Tibial nerve (tissue), 4 donors: ENCODE data around the gene JAKMIP1. TPM values are rescaled to one million over a fixed set of nuclear protein-coding genes. Genes with fewer than 3 reads are reported as not detected.

ENCODE experiments used
- DNase-seq, 2 donors: peaks; one replicate each; pipeline ENCODE4 v3.0.0-alpha.2; 2019; ENCODE audit warnings: low spot score in 2 of 2
- H3K27ac ChIP-seq, 4 donors: fragments of 200-600 bp; sonication (generic) in 3 of 4; one replicate each; pipeline ENCODE4 v1.5.1; 2017 to 2019; ENCODE audit warnings: mild to moderate bottlenecking in 1 of 4
- H3K27me3 ChIP-seq, 2 donors: fragments of 200-600 bp; sonication (generic) in 1 of 2; one replicate each; pipeline versions ENCODE4 v1.5.1 to v1.6.0; 2017 to 2019
- H3K36me3 ChIP-seq, 3 donors: fragments of 200-600 bp; sonication (generic); one replicate each; pipeline ENCODE4 v1.5.1; 2018 to 2019
- H3K4me1 ChIP-seq, 4 donors: fragments of 200-600 bp; sonication (generic) in 3 of 4; one replicate each; pipeline ENCODE4 v1.5.1; 2017 to 2019
- H3K4me3 ChIP-seq, 4 donors: fragments of 200-600 bp; sonication (generic) in 3 of 4; one replicate each; pipeline ENCODE4 v1.5.1; 2017 to 2019; ENCODE audit warnings: mild to moderate bottlenecking in 1 of 4, moderate library complexity in 1 of 4
- H3K9me3 ChIP-seq, 4 donors: fragments of 200-600 bp; sonication (generic) in 3 of 4; one replicate each; pipeline ENCODE4 v1.5.1; 2017 to 2019
- EP300 ChIP-seq, 2 donors: sonication (generic); formaldehyde crosslinking; IDR thresholded peaks; one replicate each; pipeline ENCODE4 v1.6.1; 2017; ENCODE audit warnings: antibody characterized with exemption in 2 of 2, mild to moderate bottlenecking in 1 of 2
- POLR2A ChIP-seq, 2 donors: fragments of 450-650 bp; IDR thresholded peaks; one replicate each; pipeline ENCODE4 v1.6.1; 2017; ENCODE audit warnings: antibody characterized with exemption in 2 of 2, mild to moderate bottlenecking in 2 of 2, moderate library complexity in 2 of 2
- WGBS, 2 donors: methylation state at CpG; one replicate each; pipeline ENCODE4 v1.1.5; 2018; 5-methylcytosine and 5-hydroxymethylcytosine counted together
- total RNA-seq, 4 donors: library from RNA; depleted of rRNA; stranded (reverse); fragments of >200 nt; gene quantifications; one replicate each; pipeline ENCODE4 v1.1.0, GENCODE V29; 2016
- TF ChIP-seq, protein P1 (sequence below), 5 experiments: fragments of 200-600 bp in 3 of 5; fragments of 450-650 bp in 2 of 5; sonication (generic) in 3 of 5; IDR thresholded peaks; one replicate each; pipeline ENCODE4 v1.5.1; 2016 to 2019; ENCODE audit warnings: antibody characterized with exemption in 5 of 5, mild to moderate bottlenecking in 3 of 5, moderate library complexity in 2 of 5

The JAKMIP1 gene
- total RNA-seq, 4 donors from 2014 or later, result 0.30 to 2.5 (median 1.2) TPM

DNA sequence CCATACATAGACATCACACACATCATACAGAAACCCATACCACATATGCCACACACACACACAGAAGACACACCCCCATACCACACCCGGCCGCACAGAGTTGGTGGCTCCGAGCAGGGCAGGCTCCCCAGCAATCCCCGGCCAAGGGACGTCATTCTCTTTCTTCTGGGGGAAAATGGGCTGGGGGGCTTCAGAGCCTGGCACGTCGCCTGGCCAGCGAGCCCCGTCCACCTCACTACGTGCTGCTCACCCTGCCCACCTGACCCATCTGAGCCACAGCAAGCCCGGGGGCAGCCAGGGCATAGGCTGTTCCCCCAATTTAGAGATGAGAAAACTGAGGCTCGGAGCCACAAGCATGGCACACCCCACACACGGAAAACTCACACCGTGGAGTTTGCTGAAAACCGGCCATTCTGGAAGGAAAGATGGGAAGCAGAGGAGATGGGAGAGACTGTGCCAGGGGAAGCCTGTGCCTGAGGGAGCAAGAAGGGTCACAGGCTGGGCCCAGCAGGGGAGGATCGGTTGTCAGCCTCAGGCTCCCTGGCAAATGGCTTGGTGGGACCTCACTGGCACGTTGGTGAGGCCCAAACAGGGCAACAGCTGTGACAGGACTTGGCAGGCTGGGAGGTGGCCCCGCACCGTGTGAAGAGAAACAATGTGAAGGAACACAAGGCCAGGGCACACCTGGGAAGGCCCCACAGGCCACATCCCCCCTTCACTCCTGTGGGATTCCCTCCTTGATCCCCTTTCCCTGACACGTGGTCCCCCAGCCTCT lies 73.2 kb downstream of the JAKMIP1 start:
- TF ChIP-seq POLR2A (IDR thresholded peaks at IDR 0.05) (no peak), EP300 (IDR thresholded peaks at IDR 0.05) (no peak)
- TF ChIP-seq, protein P1, sequence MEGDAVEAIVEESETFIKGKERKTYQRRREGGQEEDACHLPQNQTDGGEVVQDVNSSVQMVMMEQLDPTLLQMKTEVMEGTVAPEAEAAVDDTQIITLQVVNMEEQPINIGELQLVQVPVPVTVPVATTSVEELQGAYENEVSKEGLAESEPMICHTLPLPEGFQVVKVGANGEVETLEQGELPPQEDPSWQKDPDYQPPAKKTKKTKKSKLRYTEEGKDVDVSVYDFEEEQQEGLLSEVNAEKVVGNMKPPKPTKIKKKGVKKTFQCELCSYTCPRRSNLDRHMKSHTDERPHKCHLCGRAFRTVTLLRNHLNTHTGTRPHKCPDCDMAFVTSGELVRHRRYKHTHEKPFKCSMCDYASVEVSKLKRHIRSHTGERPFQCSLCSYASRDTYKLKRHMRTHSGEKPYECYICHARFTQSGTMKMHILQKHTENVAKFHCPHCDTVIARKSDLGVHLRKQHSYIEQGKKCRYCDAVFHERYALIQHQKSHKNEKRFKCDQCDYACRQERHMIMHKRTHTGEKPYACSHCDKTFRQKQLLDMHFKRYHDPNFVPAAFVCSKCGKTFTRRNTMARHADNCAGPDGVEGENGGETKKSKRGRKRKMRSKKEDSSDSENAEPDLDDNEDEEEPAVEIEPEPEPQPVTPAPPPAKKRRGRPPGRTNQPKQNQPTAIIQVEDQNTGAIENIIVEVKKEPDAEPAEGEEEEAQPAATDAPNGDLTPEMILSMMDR (IDR thresholded peaks at IDR 0.05), result no peak

DNA sequence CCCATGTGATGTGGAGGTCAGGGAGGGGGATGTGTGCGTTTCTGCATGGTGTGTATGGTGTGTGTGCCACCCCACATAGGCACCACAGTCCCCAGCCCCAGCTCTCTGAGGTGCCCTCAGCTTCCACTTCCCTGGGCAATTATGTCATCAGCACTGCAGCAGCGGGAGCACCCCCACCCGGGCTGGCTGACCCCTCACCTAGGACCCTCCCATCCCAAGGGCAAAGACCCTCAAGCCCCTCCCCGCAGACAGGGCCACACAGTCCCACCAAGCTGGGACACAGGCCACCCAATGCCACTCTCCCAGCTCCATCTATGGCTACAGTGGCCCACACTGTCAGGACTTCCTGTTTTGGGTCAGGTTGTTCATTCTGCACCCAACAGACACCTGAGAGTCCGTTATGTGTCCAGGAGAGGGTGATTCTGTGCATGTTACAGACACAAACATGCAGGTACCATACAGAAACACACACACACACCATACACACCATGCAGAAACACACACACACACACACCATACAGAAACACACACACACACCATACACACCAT lies 75.2 kb downstream of the JAKMIP1 start:
- no peak for DNase-seq
- 52 to 70% methylated on average over 5 of the region's 5 CpGs for WGBS, 2 donors
- no peaks in the 10 kb centered on the region for H3K4me1 ChIP-seq
- TF ChIP-seq EP300 (IDR thresholded peaks at IDR 0.05) (no peak), POLR2A (IDR thresholded peaks at IDR 0.05) (no peak)
- TF ChIP-seq, protein P1 (IDR thresholded peaks at IDR 0.05), result no peak
- H3K9me3 ChIP-seq, result no peaks in the 10 kb centered on the region
- H3K36me3 ChIP-seq, result no peaks in the 10 kb centered on the region
- H3K4me3 ChIP-seq, result no peak overlapping the region
- no peaks in the 10 kb centered on the region for H3K27me3 ChIP-seq
- no peak overlapping the region for H3K27ac ChIP-seq

More for the DNA sequence above, 73.2 kb downstream of the JAKMIP1 start:
- Histone ChIP-seq H3K27ac (no peak overlapping the region), H3K27me3 (no peaks in the 10 kb centered on the region), H3K36me3 (no peaks in the 10 kb centered on the region), H3K4me1 (no peaks in the 10 kb centered on the region), H3K9me3 (no peaks in the 10 kb centered on the region), H3K4me3 (no peak overlapping the region)
- WGBS, 2 donors, result 75 to 81% methylated on average over 17 to 20 of the region's 20 CpGs
- no peak for DNase-seq

DNA sequence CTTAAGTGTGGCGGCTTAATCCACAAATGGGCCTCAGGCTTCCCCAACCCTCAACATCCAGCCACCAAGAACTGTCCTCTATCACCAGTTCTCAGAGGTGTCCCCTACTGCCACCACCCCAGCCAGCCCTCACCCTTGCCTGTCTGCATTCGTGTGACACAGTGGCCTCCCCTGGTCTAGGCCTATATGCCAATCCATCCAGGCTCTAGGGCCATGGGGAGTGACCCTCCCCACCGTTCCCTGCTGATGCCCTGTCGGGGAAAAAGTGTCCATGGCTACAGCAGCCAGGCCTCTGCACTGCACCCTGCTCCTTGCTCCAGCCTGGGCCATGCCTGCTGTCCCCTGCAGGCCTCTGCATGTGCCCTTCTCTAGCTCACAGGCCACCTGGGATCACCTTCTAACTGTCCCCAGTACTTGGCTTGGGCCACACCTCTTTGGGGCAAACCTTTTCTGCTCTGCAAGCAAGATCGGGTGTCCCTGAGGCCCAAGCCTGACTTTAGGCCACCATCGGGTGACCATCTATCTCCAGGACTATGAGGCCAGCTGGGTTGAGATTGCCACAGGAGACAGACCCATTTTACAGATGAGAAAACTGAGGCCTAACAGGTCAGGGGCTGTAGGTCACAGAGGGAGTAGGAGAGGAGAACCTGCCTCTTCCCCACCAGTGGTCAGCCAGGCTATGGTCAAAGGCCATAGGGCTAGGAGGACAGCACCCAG lies 75.8 kb downstream of the JAKMIP1 start:
- DNase-seq, result no peak

DNA sequence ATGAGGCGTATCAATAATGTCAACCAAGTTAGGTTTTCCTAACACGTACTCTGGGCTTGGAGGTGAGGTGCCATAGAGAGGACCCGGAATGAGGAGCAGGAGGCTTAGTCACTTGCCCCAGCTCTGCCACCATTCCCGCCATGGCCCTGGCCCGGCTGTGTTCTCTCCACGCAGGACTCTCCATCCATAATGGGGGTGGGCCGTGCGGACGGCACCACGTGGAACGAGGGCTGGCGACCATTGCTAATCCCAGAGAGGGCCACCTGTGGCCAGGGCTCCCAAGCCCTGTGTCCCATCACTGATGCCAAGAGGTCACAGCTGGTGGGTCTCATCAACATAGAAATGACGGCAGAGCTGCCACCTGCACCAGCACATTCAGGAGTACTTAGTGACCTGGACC lies 76.4 kb downstream of the JAKMIP1 start:
- H3K27me3 ChIP-seq, result no peaks in the 10 kb centered on the region
- H3K27ac ChIP-seq, result no peak overlapping the region
- no peaks in the 10 kb centered on the region for H3K4me1 ChIP-seq
- no peak overlapping the region for H3K4me3 ChIP-seq
- DNase-seq, result no peak
- H3K36me3 ChIP-seq, result no peaks in the 10 kb centered on the region
- H3K9me3 ChIP-seq, result no peaks in the 10 kb centered on the region
- TF ChIP-seq, protein P1 (IDR thresholded peaks at IDR 0.05), result no peak
- TF ChIP-seq POLR2A (IDR thresholded peaks at IDR 0.05), result no peak
- no peak for TF ChIP-seq EP300 (IDR thresholded peaks at IDR 0.05)
- 93% methylated on average over 13 of the region's 13 CpGs for WGBS, 2 donors

More for the DNA sequence above, 75.8 kb downstream of the JAKMIP1 start:
- H3K4me3 ChIP-seq, result no peak overlapping the region
- no peaks in the 10 kb centered on the region for H3K36me3 ChIP-seq
- H3K27ac ChIP-seq, result no peak overlapping the region
- WGBS, 2 donors, result 94 to 95% methylated on average over 5 to 6 of the region's 6 CpGs
- no peaks in the 10 kb centered on the region for H3K9me3 ChIP-seq
- TF ChIP-seq EP300 (IDR thresholded peaks at IDR 0.05) (no peak), POLR2A (IDR thresholded peaks at IDR 0.05) (no peak)
- TF ChIP-seq, protein P1 (IDR thresholded peaks at IDR 0.05), result no peak
- H3K27me3 ChIP-seq, result no peaks in the 10 kb centered on the region
- no peaks in the 10 kb centered on the region for H3K4me1 ChIP-seq

DNA sequence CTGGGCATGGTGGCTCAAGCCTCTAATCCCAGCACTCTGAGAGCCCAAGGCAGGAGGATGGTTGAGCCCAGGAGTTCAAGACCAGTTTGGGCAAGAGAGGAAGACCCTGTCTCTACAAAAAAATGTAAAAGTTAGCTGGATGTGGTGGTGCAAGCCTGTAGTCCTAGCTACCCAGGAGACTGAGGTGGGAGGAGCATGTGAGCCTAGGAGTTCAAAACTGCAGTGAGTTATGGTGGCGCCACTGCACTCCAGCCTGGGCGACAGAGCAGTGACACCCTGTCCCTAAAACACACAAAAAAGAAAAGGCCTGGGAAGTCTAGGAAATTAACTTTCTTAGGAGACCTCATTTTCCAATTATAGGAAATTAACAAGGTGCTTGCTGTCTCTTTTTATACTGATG lies 76.8 kb downstream of the JAKMIP1 start:
- no peaks in the 10 kb centered on the region for H3K9me3 ChIP-seq
- DNase-seq, result no peak
- WGBS, 2 donors, result 57 to 65% methylated on average over 2 of the region's 2 CpGs
- TF ChIP-seq EP300 (IDR thresholded peaks at IDR 0.05) (no peak), POLR2A (IDR thresholded peaks at IDR 0.05) (no peak)
- TF ChIP-seq, protein P1 (IDR thresholded peaks at IDR 0.05), result no peak
- no peaks in the 10 kb centered on the region for H3K4me1 ChIP-seq
- no peaks in the 10 kb centered on the region for H3K27me3 ChIP-seq
- H3K4me3 ChIP-seq, result no peak overlapping the region
- H3K36me3 ChIP-seq, result no peaks in the 10 kb centered on the region
- no peak overlapping the region for H3K27ac ChIP-seq
